Measurements from ENCODE around the gene C2CD4B.

The C2CD4B gene

DNA sequence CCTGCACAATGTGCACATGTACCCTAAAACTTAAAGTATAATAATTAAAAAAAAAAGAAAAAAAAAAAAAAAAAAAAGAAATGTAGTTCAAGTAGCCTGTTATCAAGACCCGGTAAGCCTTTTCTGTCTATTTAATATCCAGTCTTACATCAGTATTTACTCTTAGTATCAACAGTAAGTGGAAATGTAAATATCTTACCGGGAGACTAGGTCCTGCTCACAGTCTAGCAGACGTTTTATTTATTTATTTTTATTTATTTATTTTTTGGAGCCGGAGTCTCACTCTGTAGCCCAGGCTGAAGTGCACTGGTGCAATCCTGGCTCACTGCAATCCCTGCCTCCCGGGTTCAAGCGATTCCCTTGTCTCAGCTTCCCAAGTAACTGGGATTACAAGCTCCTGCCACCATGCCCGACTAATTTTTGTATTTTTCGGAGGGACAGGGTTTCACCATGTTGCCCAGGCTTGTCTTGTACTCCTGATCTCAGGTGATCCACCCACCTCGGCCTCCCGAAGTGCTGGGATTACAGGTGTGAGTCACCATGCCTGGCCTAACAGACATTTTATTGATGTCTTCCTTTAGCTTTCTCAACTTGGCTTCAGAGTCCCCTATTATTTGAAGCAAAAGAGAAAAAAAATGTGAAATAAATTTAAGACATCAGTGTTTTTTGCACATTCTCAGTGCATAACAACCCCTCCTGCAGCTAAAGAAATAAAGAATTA is 19.9 kb downstream of the C2CD4B start:
- Histone ChIP-seq H3K27me3 (ENCODE audit: control insufficient read depth, insufficient read depth, low read length) (no peaks in the 10 kb centered on the region), H3K4me3 (ENCODE audit: low read length) (no peak overlapping the region), H3K27ac (ENCODE audit: low read depth, low read length) (no peak overlapping the region), H3K9ac (ENCODE audit: low read length) (no peak overlapping the region), H3K36me3 (ENCODE audit: control insufficient read depth, insufficient read depth, low read length) (no peaks in the 10 kb centered on the region), H3K4me1 (ENCODE audit: control insufficient read depth, insufficient read depth, low read length) (no peaks in the 10 kb centered on the region)

GRCh38 chr15:62142736-62143135 is 22.3 kb downstream of the C2CD4B start:
- no peak overlapping the region for H3K4me3 ChIP-seq (ENCODE audit: low read length)
- H3K9ac ChIP-seq (ENCODE audit: low read length), result no peak overlapping the region
- no peaks in the 10 kb centered on the region for H3K4me1 ChIP-seq (ENCODE audit: control insufficient read depth, insufficient read depth, low read length)
- H3K36me3 ChIP-seq (ENCODE audit: control insufficient read depth, insufficient read depth, low read length), result no peaks in the 10 kb centered on the region
- H3K27ac ChIP-seq (ENCODE audit: low read depth, low read length), result no peak overlapping the region
- no peaks in the 10 kb centered on the region for H3K27me3 ChIP-seq (ENCODE audit: control insufficient read depth, insufficient read depth, low read length)

DNA sequence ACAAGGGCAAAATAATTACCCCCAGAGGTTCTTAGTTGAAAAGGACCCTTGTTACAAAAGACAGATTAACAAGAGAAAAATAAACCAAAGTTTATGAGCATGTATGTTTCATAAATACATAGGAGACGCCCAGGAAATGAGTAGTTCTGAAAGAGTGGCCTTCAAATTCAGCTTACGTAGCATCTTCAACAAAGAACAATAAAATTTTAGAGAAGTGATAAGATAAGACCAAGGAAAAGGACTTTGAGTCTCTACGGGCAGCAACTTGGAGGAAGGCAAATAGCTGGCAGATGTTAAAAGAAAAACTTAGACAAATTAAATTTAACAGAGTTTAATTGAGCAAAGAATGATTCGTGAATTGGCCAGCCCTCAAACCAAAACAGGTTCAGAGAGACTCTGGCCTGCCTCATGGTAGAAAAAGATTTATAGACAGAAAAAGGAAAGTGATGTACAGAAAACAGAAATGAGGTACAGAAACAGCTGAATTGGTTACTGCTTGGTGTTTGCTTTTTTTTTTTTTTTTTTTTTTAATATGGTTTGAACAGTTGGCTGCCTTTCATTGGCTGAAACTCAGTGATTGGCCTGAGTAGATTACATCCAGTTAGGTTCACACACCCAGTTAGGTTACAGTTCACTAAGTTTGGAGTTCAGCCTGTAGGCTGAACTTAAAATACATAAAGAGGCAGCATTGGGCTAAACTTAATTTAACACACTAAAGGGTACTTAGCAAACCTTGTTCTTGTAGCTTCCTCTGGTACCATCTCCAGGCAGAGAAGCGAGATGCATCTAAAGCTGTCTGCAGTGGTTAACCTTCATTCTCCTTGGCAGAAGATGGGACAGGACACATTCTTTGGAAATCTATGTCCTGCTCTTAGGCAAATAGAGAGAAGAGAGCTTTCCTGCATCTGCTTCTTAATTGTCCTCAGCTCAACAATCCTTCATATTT is 23.2 kb downstream of the C2CD4B start:
- peak overlapping the region; percentile 15 for H3K4me3 ChIP-seq (ENCODE audit: low read length)
- no peaks in the 10 kb centered on the region for H3K36me3 ChIP-seq (ENCODE audit: control insufficient read depth, insufficient read depth, low read length)
- no peaks in the 10 kb centered on the region for H3K4me1 ChIP-seq (ENCODE audit: control insufficient read depth, insufficient read depth, low read length)
- H3K27ac ChIP-seq (ENCODE audit: low read depth, low read length), result no peak overlapping the region
- no peaks in the 10 kb centered on the region for H3K27me3 ChIP-seq (ENCODE audit: control insufficient read depth, insufficient read depth, low read length)
- no peak overlapping the region for H3K9ac ChIP-seq (ENCODE audit: low read length)

DNA sequence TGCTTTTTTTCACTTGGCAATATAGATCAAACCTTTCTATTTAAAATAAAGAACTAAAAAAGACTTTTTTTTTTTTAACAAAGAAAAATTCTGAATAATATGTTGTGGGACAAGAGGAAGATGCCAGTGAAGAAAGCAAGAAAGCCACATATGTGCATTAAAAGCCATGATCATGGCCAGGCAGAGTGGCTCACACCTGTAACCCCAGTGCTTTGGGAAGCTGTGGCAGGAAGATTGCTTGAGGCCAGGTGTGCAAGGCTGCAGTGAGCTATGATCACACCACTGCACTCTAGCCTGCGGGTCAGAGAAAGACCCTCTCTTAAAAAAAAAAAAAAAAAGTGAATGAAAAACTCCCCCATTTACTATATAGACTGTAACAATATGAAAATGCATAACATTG is 23.9 kb downstream of the C2CD4B start:
- H3K9ac ChIP-seq (ENCODE audit: low read length), result no peak overlapping the region
- H3K4me1 ChIP-seq (ENCODE audit: control insufficient read depth, insufficient read depth, low read length), result no peaks in the 10 kb centered on the region
- no peak overlapping the region for H3K27ac ChIP-seq (ENCODE audit: low read depth, low read length)
- H3K27me3 ChIP-seq (ENCODE audit: control insufficient read depth, insufficient read depth, low read length), result no peaks in the 10 kb centered on the region
- no peaks in the 10 kb centered on the region for H3K36me3 ChIP-seq (ENCODE audit: control insufficient read depth, insufficient read depth, low read length)
- no peak overlapping the region for H3K4me3 ChIP-seq (ENCODE audit: low read length)

DNA sequence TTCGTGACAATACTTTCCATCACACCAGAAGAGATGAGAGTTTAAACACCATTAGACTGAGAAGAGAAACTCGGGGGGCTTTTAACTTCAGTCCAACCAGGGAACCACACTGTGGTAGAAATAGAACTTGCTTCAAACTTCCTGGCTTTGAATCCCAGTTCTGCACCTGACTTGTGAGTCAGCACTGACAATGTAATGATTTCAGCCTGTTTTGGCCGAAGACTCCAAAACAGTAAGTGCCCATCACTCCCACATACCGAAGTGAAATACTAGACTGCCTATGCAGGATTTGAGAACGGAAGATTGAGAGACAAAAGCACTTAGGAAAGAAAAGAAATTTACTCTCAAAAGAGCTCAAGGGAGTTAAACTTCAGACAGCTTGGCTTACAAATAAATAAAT is 27.0 kb downstream of the C2CD4B start:
- H3K27ac ChIP-seq (ENCODE audit: low read depth, low read length), result no peak overlapping the region
- no peaks in the 10 kb centered on the region for H3K4me1 ChIP-seq (ENCODE audit: control insufficient read depth, insufficient read depth, low read length)
- no peak overlapping the region for H3K9ac ChIP-seq (ENCODE audit: low read length)
- H3K36me3 ChIP-seq (ENCODE audit: control insufficient read depth, insufficient read depth, low read length), result no peaks in the 10 kb centered on the region
- H3K27me3 ChIP-seq (ENCODE audit: control insufficient read depth, insufficient read depth, low read length), result no peaks in the 10 kb centered on the region
- H3K4me3 ChIP-seq (ENCODE audit: low read length), result no peak overlapping the region

- Histone ChIP-seq H3K27ac (ENCODE audit: low read depth, low read length) (no peak overlapping the region), H3K27me3 (ENCODE audit: control insufficient read depth, insufficient read depth, low read length) (no peaks in the 10 kb centered on the region), H3K4me1 (ENCODE audit: control insufficient read depth, insufficient read depth, low read length) (no peaks in the 10 kb centered on the region), H3K4me3 (ENCODE audit: low read length) (no peak overlapping the region), H3K9ac (ENCODE audit: low read length) (no peak overlapping the region), H3K36me3 (ENCODE audit: control insufficient read depth, insufficient read depth, low read length) (no peaks in the 10 kb centered on the region)
Measured at GRCh38 chr15:62136911-62137865, 27.9 kb downstream of the C2CD4B start.

DNA sequence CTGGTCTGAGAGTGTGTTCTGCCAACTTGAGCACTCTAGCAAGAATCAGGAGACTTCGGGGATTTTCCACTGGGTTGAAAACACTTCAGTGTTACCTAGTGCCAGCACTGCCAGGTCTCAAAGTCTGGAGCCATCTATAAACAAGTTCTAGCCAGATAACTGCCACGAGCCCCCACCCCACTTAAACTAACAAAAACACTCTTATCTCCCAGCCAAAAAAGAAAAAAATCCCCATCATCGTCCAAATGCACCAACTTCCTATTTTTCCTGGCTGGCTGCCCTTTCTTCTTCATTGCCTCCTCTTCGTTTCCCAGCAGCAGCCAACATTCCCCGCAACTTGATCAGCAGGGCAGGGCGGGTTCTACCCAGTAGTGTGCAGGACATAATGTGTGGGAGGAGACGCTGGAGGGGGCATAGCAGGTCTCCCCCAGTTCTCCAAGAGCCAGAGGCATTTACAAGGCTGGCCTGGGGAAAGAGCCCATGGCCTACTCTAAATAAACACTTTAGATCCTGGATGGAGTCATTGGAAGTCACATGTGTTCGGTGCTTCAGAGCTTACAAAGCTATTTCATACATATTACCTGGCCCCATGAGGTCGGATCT is 29.5 kb downstream of the C2CD4B start:
- no peaks in the 10 kb centered on the region for H3K4me1 ChIP-seq (ENCODE audit: control insufficient read depth, insufficient read depth, low read length)
- H3K36me3 ChIP-seq (ENCODE audit: control insufficient read depth, insufficient read depth, low read length), result no peaks in the 10 kb centered on the region
- H3K9ac ChIP-seq (ENCODE audit: low read length), result no peak overlapping the region
- H3K27me3 ChIP-seq (ENCODE audit: control insufficient read depth, insufficient read depth, low read length), result no peaks in the 10 kb centered on the region
- H3K27ac ChIP-seq (ENCODE audit: low read depth, low read length), result no peak overlapping the region
- no peak overlapping the region for H3K4me3 ChIP-seq (ENCODE audit: low read length)

GRCh38 chr15:62133141-62133540 is 31.9 kb downstream of the C2CD4B start:
- Histone ChIP-seq H3K9ac (ENCODE audit: low read length) (no peak overlapping the region), H3K27ac (ENCODE audit: low read depth, low read length) (no peak overlapping the region)

DNA sequence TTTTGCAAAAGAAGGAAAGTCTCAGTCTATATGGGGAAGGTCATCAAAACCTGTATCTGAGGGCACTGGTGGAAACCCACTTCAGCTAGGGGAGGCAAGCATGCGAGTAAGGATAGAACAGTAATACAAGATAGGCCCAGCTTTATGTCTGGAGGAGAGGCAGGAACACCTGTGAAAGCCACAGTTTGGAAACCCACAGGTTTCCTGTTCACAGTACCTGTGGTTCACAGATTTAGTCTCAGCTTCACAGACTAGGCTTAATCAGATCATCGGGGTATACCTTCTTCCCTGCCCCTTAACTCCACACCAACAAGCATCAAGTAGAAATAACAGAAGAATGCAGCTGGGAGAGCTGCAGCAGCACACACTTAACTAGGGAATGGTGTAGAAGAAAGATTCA is 36.2 kb downstream of the C2CD4B start:
- no peaks in the 10 kb centered on the region for H3K4me1 ChIP-seq (ENCODE audit: control insufficient read depth, insufficient read depth, low read length)
- H3K27ac ChIP-seq (ENCODE audit: low read depth, low read length), result no peak overlapping the region
- H3K27me3 ChIP-seq (ENCODE audit: control insufficient read depth, insufficient read depth, low read length), result no peaks in the 10 kb centered on the region
- no peaks in the 10 kb centered on the region for H3K36me3 ChIP-seq (ENCODE audit: control insufficient read depth, insufficient read depth, low read length)
- no peak overlapping the region for H3K4me3 ChIP-seq (ENCODE audit: low read length)
- no peak overlapping the region for H3K9ac ChIP-seq (ENCODE audit: low read length)

More at GRCh38 chr15:62133141-62133540, 31.9 kb downstream of the C2CD4B start:
- H3K27me3 ChIP-seq (ENCODE audit: control insufficient read depth, insufficient read depth, low read length), result no peaks in the 10 kb centered on the region
- no peaks in the 10 kb centered on the region for H3K4me1 ChIP-seq (ENCODE audit: control insufficient read depth, insufficient read depth, low read length)
- no peak overlapping the region for H3K4me3 ChIP-seq (ENCODE audit: low read length)
- no peaks in the 10 kb centered on the region for H3K36me3 ChIP-seq (ENCODE audit: control insufficient read depth, insufficient read depth, low read length)

- no peak overlapping the region for H3K9ac ChIP-seq (ENCODE audit: low read length)
- H3K27ac ChIP-seq (ENCODE audit: low read depth, low read length), result no peak overlapping the region
- H3K36me3 ChIP-seq (ENCODE audit: control insufficient read depth, insufficient read depth, low read length), result no peaks in the 10 kb centered on the region
- no peaks in the 10 kb centered on the region for H3K27me3 ChIP-seq (ENCODE audit: control insufficient read depth, insufficient read depth, low read length)
- H3K4me1 ChIP-seq (ENCODE audit: control insufficient read depth, insufficient read depth, low read length), result no peaks in the 10 kb centered on the region
- no peak overlapping the region for H3K4me3 ChIP-seq (ENCODE audit: low read length)
Measured at GRCh38 chr15:62126364-62126763, 38.7 kb downstream of the C2CD4B start.

- H3K9ac ChIP-seq (ENCODE audit: low read length), result no peak overlapping the region
- no peaks in the 10 kb centered on the region for H3K36me3 ChIP-seq (ENCODE audit: control insufficient read depth, insufficient read depth, low read length)
- H3K4me1 ChIP-seq (ENCODE audit: control insufficient read depth, insufficient read depth, low read length), result no peaks in the 10 kb centered on the region
- H3K27ac ChIP-seq (ENCODE audit: low read depth, low read length), result no peak overlapping the region
- no peaks in the 10 kb centered on the region for H3K27me3 ChIP-seq (ENCODE audit: control insufficient read depth, insufficient read depth, low read length)
- no peak overlapping the region for H3K4me3 ChIP-seq (ENCODE audit: low read length)
Measured at GRCh38 chr15:62125773-62126172, 39.3 kb downstream of the C2CD4B start.

DNA sequence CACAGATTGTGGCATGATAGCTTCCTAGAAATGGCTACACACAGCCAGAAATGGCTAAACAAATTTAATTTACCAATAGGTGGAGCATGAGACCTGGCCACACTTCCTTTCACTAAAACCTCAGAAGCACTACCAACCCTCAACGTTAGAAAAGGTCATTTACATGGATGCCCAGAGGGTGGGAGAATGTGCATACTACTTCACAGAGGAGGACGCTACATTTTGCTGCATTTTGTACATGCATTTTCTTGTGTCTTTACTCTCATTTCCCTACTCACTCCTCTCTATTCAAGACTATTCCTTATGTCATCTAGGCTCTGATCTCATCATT is 40.1 kb downstream of the C2CD4B start:
- Histone ChIP-seq H3K27me3 (ENCODE audit: control insufficient read depth, insufficient read depth, low read length) (no peaks in the 10 kb centered on the region), H3K36me3 (ENCODE audit: control insufficient read depth, insufficient read depth, low read length) (no peaks in the 10 kb centered on the region), H3K27ac (ENCODE audit: low read depth, low read length) (no peak overlapping the region), H3K4me1 (ENCODE audit: control insufficient read depth, insufficient read depth, low read length) (no peaks in the 10 kb centered on the region), H3K4me3 (ENCODE audit: low read length) (no peak overlapping the region), H3K9ac (ENCODE audit: low read length) (no peak overlapping the region)

Data from rectal smooth muscle tissue (tissue), 1 donor.